Endothelial cell of umbilical vein (primary cell): ENCODE data around the gene SLC25A31. TPM values are rescaled to one million over a fixed set of nuclear protein-coding genes. Genes with fewer than 3 reads are reported as not detected.

Source experiments
- BruUV-seq: library from RNA; stranded (reverse); fragments of 400-500 nt; replicated peaks from 2 replicates; lab custom pipeline; 2021; lab: Mats Ljungman, UMichigan
- CTCF ChIA-PET: fragments of 300-600, 350-600 bp; sonication (Branson Sonifier 250); formaldehyde crosslinking; loops from one replicate; lab custom pipeline; 2021; ENCODE audit warnings: antibody characterized with exemption, inconsistent platforms; lab: Charles Lee
- POLR2A ChIA-PET: fragments of 300-600, 350-600 bp; sonication (Branson Sonifier 250); formaldehyde crosslinking; loops from one replicate; lab custom pipeline; 2021; ENCODE audit warnings: antibody characterized with exemption, inconsistent platforms; lab: Charles Lee
- DNase-seq: peaks from one replicate; pipeline ENCODE4 v3.0.0-alpha.2; 2011; ENCODE audit warnings: low read depth, low spot score
- FAIRE-seq: peaks from 2 replicates; lab custom pipeline; 2011; peaks lifted over from hg19 to GRCh38; lab: Jason Lieb, UNC
- H2AFZ ChIP-seq: 2 replicates; pipeline ENCODE4 v1.6.0; 2012; ENCODE audit warnings: low read depth, low read length, control low read depth, inconsistent platforms
- H3K27ac ChIP-seq: 2 replicates; pipeline ENCODE4 v1.5.1; 2011; ENCODE audit warnings: low read depth, mild to moderate bottlenecking, control low read depth, low read length, moderate library complexity; ENCODE audit not compliant: insufficient read depth
- H3K27me3 ChIP-seq, 2 experiments: 2 replicates each; pipeline versions ENCODE4 v1.6.0 to v1.6.1; 2011; ENCODE audit warnings: low read length in 2 of 2, mixed read lengths in 1 of 2; ENCODE audit not compliant: control insufficient read depth in 2 of 2, insufficient read depth in 2 of 2
- H3K36me3 ChIP-seq, 2 experiments: 2 replicates in 1 of 2; 3 replicates in 1 of 2; pipeline ENCODE4 v1.5.1; 2011; ENCODE audit warnings: low read length in 2 of 2, mild to moderate bottlenecking in 1 of 2, moderate library complexity in 1 of 2; ENCODE audit not compliant: control insufficient read depth in 2 of 2, insufficient read depth in 2 of 2; ENCODE audit errors: extremely low read depth in 1 of 2
- H3K4me1 ChIP-seq: 3 replicates; pipeline ENCODE4 v1.5.1; 2011; ENCODE audit warnings: mild to moderate bottlenecking, low read length; ENCODE audit not compliant: control insufficient read depth, insufficient read depth; ENCODE audit errors: extremely low read depth
- H3K4me2 ChIP-seq: 2 replicates; pipeline ENCODE4 v1.6.1; 2011; ENCODE audit warnings: low read length, control low read depth, mixed read lengths; ENCODE audit not compliant: insufficient read depth
- H3K4me3 ChIP-seq, 3 experiments: fragments of 200-600 bp in 1 of 3; sonication (generic), shearing (Covaris generic) in 1 of 3; replicated peaks in 1 of 3; 2 replicates each; pipeline ENCODE4 v1.5.1; 2011 to 2016; ENCODE audit warnings: control low read depth in 3 of 3, low read length in 3 of 3, mild to moderate bottlenecking in 2 of 3, inconsistent platforms in 1 of 3, low read depth in 1 of 3, moderate library complexity in 1 of 3; ENCODE audit not compliant: insufficient read depth in 1 of 3
- H3K79me2 ChIP-seq: 2 replicates; pipeline ENCODE4 v1.6.0; 2012; ENCODE audit warnings: low read length, inconsistent platforms; ENCODE audit not compliant: control insufficient read depth, insufficient read depth
- H3K9ac ChIP-seq: replicated peaks from 2 replicates; pipeline ENCODE3; 2011; ENCODE audit warnings: low read length, control low read depth; ENCODE audit not compliant: insufficient read depth; ENCODE audit errors: extremely low read depth
- H3K9me1 ChIP-seq: replicated peaks from 3 replicates; pipeline ENCODE4 v1.6.0; 2011; ENCODE audit warnings: mild to moderate bottlenecking, low read length; ENCODE audit not compliant: control insufficient read depth, insufficient read depth; ENCODE audit errors: extremely low read depth
- H3K9me3 ChIP-seq: replicated peaks from 2 replicates; pipeline ENCODE4 v1.5.1; 2012; ENCODE audit warnings: low read length, inconsistent platforms; ENCODE audit not compliant: control insufficient read depth, insufficient read depth
- H4K20me1 ChIP-seq: replicated peaks from 2 replicates; pipeline ENCODE3; 2011; ENCODE audit warnings: mild to moderate bottlenecking, low read length; ENCODE audit not compliant: control insufficient read depth, insufficient read depth; ENCODE audit errors: extremely low read depth
- EZH2 ChIP-seq: IDR thresholded peaks from 2 replicates; pipeline ENCODE4 v1.6.1; 2012; ENCODE audit warnings: borderline replicate concordance, low read depth, mild to moderate bottlenecking, moderate library complexity, low read length, inconsistent platforms; ENCODE audit not compliant: severe bottlenecking
- FOS ChIP-seq: IDR thresholded peaks from 2 replicates; pipeline ENCODE4 v1.6.1; 2011; ENCODE audit warnings: mild to moderate bottlenecking, low read length, moderate library complexity, borderline replicate concordance; ENCODE audit not compliant: insufficient read depth
- GATA2 ChIP-seq: IDR thresholded peaks from 2 replicates; pipeline ENCODE4 v1.7.0; 2011; ENCODE audit warnings: low read depth, mild to moderate bottlenecking, moderate library complexity, mixed read lengths, low read length; ENCODE audit not compliant: insufficient read length, insufficient read depth
- MYC ChIP-seq: IDR thresholded peaks from one replicate; pipeline ENCODE4 v1.6.1; 2011; ENCODE audit warnings: mild to moderate bottlenecking, low read depth, low read length
- POLR2AphosphoS5 ChIP-seq: IDR thresholded peaks from 2 replicates; pipeline ENCODE4 v1.6.1; 2012; ENCODE audit warnings: low read depth, mild to moderate bottlenecking, control low read depth, low read length, moderate library complexity; ENCODE audit not compliant: insufficient read depth
- dilution Hi-C: fragments of 300-500 bp; cut with MboI; formaldehyde crosslinking; loops from one replicate; pipeline ENCODE4 v1.15.0; 2019; ENCODE audit warnings: low sequenced_read_pairs; ENCODE audit not compliant: extremely low pct_ligation_motif_present
- intact Hi-C: fragments of 100-400 bp; cut with micrococcal nuclease; formaldehyde crosslinking; loops from one replicate; pipeline ENCODE4 v1.10.0; 2022
- polyA plus RNA-seq, 4 experiments: library from polyadenylated mRNA; depleted of rRNA in 3 of 4; stranded (reverse) in 3 of 4; unstranded in 1 of 4; fragments of >200 nt; gene quantifications; 2 replicates each; pipeline versions ENCODE4 v1.2.1 to v1.2.3, GENCODE V29; 2011 to 2012; ENCODE audit warnings: missing spikeins in 1 of 4
- total RNA-seq: library from RNA; stranded (reverse); gene quantifications from 2 replicates; pipeline ENCODE4 v1.2.3, GENCODE V29; 2021
- TF ChIP-seq, protein P1 (sequence below), 2 donors: IDR thresholded peaks; 1 replicate in 1 of 2; 2 replicates in 1 of 2; pipeline ENCODE4 v1.5.1; 2011; ENCODE audit warnings: low read length in 2 of 2, mild to moderate bottlenecking in 2 of 2, moderate library complexity in 2 of 2, control low read depth in 1 of 2, inconsistent platforms in 1 of 2, low read depth in 1 of 2; ENCODE audit not compliant: insufficient read depth in 1 of 2; ENCODE audit errors: extremely low read depth in 1 of 2
- TF ChIP-seq, protein P2 (sequence below): IDR thresholded peaks from 2 replicates; pipeline ENCODE4 v1.6.1; 2011; ENCODE audit not compliant: insufficient read depth, insufficient read length

Gene SLC25A31
- total and polyA plus RNA-seq, 2 donors (not counting 3 experiments of a cell fraction or from before 2014, with no cell fraction given), result not detected

DNA sequence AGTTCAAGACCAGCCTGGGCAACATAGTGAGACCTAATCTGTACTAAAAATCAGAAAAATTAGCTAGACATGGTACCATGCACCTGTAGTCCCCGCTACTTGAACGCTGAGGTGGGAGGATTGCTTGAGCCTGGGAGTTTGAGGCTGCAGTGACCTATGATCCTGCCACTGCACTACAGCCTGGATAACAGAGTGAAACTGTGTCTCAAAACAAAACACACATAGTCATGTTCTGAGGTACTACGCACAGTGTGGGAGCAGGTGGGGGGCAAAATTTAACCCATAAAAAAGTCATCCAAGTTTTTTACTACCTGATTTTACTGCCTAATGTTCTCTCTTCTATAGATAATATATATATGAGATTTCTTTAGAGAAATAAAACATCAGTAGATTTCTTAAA lies 80.4 kb downstream of the SLC25A31 start:
- H3K9me1 ChIP-seq, result no peaks in the 10 kb centered on the region
- H3K9ac ChIP-seq, result no peak overlapping the region
- H3K27me3 ChIP-seq, result no peaks in the 10 kb centered on the region
- ChIA-PET CTCF (no interaction called here), POLR2A (no interaction called here)
- DNase-seq, result no peak
- no peak overlapping the region for H2AFZ ChIP-seq
- dilution Hi-C loops, result no loop called here
- no peaks in the 10 kb centered on the region for H3K4me1 ChIP-seq
- H3K36me3 ChIP-seq, result no peaks in the 10 kb centered on the region
- FAIRE-seq, result no peak
- BruUV-seq, result no TSS peak
- H3K4me2 ChIP-seq, result no peak overlapping the region
- H3K27ac ChIP-seq, result no peak overlapping the region
- H3K79me2 ChIP-seq, result no peaks in the 10 kb centered on the region
- TF ChIP-seq MYC (no peak), EZH2 (no peak), GATA2 (no peak), POLR2AphosphoS5 (no peak), FOS (no peak)
- TF ChIP-seq, protein P1, sequence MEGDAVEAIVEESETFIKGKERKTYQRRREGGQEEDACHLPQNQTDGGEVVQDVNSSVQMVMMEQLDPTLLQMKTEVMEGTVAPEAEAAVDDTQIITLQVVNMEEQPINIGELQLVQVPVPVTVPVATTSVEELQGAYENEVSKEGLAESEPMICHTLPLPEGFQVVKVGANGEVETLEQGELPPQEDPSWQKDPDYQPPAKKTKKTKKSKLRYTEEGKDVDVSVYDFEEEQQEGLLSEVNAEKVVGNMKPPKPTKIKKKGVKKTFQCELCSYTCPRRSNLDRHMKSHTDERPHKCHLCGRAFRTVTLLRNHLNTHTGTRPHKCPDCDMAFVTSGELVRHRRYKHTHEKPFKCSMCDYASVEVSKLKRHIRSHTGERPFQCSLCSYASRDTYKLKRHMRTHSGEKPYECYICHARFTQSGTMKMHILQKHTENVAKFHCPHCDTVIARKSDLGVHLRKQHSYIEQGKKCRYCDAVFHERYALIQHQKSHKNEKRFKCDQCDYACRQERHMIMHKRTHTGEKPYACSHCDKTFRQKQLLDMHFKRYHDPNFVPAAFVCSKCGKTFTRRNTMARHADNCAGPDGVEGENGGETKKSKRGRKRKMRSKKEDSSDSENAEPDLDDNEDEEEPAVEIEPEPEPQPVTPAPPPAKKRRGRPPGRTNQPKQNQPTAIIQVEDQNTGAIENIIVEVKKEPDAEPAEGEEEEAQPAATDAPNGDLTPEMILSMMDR (IDR thresholded peaks at IDR 0.05; ENCODE audit: extremely low read depth in 1 of 2, insufficient read depth in 1 of 2, low read depth in 1 of 2, low read length in 2 of 2), result no peak
- TF ChIP-seq, protein P2, sequence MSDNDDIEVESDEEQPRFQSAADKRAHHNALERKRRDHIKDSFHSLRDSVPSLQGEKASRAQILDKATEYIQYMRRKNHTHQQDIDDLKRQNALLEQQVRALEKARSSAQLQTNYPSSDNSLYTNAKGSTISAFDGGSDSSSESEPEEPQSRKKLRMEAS, result no peak
- no peaks in the 10 kb centered on the region for H4K20me1 ChIP-seq
- H3K4me3 ChIP-seq, result no peak overlapping the region
- H3K9me3 ChIP-seq, result no peaks in the 10 kb centered on the region
- intact Hi-C loops, result no loop called here
